GM12864 (cell line): ENCODE results near the gene CACNA2D3.

ENCODE experiments used
- DNase-seq: peaks from one replicate; pipeline ENCODE4 v3.0.0-alpha.2; 2011; ENCODE audit warnings: low read depth
- H3K4me3 ChIP-seq: 2 replicates; pipeline ENCODE4 v1.5.1; 2011; ENCODE audit warnings: mild to moderate bottlenecking, low read depth, low read length, control low read depth
- CTCF ChIP-seq: IDR thresholded peaks from 2 replicates; pipeline ENCODE4 v1.5.1; 2011; ENCODE audit warnings: low read depth, mild to moderate bottlenecking, moderate library complexity, low read length, control low read depth, inconsistent platforms; ENCODE audit errors: missing control alignments

CACNA2D3 gene

DNA sequence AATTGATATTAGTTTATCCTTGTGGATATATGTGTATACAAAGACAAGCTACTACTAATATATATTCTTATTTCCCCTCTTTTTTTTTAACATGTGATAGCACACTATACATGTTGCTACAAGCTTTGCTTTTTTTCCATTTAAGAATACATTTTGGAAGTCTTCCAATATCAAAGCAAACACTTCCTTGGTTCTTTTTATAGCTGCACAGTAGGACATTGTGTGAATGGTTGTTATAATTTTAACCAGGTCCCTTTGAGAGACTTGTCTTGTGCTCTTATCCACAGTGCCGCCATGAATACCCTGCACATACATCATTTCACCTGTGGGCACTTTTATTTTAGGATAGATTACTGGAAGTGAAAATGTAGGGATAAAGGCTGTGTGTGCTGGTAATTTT lies 88.7 kb downstream of the CACNA2D3 start:
- no peak for TF ChIP-seq CTCF
- no peak overlapping the region for H3K4me3 ChIP-seq
- DNase-seq, result no peak

- TF ChIP-seq CTCF, result no peak
- no peak for DNase-seq
- H3K4me3 ChIP-seq, result no peak overlapping the region
Measured at GRCh38 chr3:54212723-54213122, 90.4 kb downstream of the CACNA2D3 start.

DNA sequence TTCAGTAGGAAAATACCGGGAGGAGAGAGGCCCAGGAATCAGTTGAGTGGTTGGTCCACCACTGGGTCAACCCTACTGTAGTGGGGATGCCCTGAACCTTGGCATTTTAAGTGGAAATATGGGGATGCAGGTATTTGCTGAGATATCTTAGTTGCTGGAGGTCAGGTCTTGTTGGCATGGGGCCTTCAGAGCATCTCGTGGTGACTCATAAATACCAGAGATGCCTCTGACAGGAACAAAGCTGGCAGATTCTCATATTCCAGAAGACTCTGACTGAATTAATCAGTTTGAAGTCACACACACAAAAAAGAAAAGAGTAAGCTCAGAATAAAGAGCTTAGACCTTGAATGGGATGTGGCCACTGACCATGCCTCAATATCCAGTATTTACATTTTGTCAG lies 91.6 kb downstream of the CACNA2D3 start:
- no peak for TF ChIP-seq CTCF
- no peak overlapping the region for H3K4me3 ChIP-seq
- no peak for DNase-seq

DNA sequence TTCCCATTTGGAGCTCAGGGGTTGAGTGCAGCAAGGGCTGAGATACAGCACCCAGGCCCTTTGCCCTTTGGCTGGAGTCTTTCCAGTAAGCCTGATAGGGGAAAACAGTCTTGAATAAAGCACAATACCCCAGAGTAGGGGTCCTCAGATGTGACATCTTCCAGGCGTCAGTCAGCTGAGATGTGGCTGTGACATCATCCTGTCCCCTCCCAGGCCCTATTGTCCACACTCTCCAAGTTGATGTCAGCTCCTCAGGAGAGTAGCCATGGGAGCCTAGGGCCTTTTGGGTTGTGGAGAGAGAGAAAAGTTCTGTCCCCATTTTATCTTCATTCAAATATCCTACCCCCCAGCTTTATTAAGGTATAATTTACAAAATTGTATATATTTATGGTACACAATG lies 92.5 kb downstream of the CACNA2D3 start:
- no peak for DNase-seq
- TF ChIP-seq CTCF, result no peak
- H3K4me3 ChIP-seq, result no peak overlapping the region

- no peak for TF ChIP-seq CTCF
- DNase-seq, result no peak
- H3K4me3 ChIP-seq, result no peak overlapping the region
Measured at GRCh38 chr3:54215521-54215920, 93.2 kb downstream of the CACNA2D3 start.

DNA sequence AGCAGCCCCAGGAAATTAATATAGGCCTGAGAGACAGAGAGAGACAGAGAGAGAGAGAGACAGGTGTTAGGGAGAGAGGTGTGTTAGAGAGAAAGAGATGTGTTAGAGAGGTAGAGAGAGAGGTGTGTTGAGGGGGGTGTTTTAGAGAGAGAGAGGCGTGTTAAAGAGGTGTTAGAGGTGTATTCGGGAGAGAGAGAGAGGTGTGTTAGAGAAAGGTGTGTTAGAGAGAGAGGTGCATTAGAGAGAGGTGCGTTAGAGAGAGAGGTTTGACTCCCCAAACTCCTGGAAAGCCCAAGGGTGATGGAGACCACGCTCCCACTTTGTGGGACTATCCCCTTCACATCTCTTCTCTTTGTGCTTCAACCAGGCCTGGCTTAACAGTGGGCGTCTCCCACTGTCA lies 95.5 kb downstream of the CACNA2D3 start:
- no peak for DNase-seq
- TF ChIP-seq CTCF, result no peak

DNA sequence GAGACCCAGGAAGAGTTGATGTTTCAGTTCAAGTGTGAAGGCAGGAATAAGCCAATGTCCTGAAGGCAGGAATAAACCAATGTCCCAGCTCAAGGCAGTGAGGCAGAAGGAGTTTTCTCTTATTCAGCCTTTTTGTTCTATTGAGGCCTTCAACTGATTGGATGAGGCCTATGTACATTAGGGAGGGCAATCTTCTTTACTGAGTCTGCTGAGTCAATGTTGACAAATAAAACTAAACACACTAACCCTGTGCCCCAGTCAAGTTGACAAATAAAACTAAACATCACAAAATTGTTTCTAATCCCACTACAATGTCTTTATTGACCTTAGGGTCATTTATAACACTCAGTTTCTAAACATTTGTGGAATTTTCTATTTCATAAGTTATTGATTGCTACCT lies 100.0 kb downstream of the CACNA2D3 start:
- TF ChIP-seq CTCF, result no peak
- H3K4me3 ChIP-seq, result no peak overlapping the region
- no peak for DNase-seq

More for the DNA sequence above, 95.5 kb downstream of the CACNA2D3 start:
- no peak overlapping the region for H3K4me3 ChIP-seq
